Endothelial cell of umbilical vein (primary cell): ENCODE data around the gene BMP8B. TPM values are rescaled to one million over a fixed set of nuclear protein-coding genes. Genes with fewer than 3 reads are reported as not detected.
"Not testable (repeated sequence)": the region's sequence is repeated elsewhere in the genome, so short reads cannot be mapped to it uniquely, and the experiment has no call there.

Experiments
- BruUV-seq: library from RNA; stranded (reverse); fragments of 400-500 nt; replicated peaks from 2 replicates; lab custom pipeline; 2021; lab: Mats Ljungman, UMichigan
- CTCF ChIA-PET: fragments of 300-600, 350-600 bp; sonication (Branson Sonifier 250); formaldehyde crosslinking; loops from one replicate; lab custom pipeline; 2021; ENCODE audit warnings: antibody characterized with exemption, inconsistent platforms; lab: Charles Lee
- POLR2A ChIA-PET: fragments of 300-600, 350-600 bp; sonication (Branson Sonifier 250); formaldehyde crosslinking; loops from one replicate; lab custom pipeline; 2021; ENCODE audit warnings: antibody characterized with exemption, inconsistent platforms; lab: Charles Lee
- DNase-seq: peaks from one replicate; pipeline ENCODE4 v3.0.0-alpha.2; 2011; ENCODE audit warnings: low read depth, low spot score
- FAIRE-seq: peaks from 2 replicates; lab custom pipeline; 2011; peaks lifted over from hg19 to GRCh38; lab: Jason Lieb, UNC
- H2AFZ ChIP-seq: 2 replicates; pipeline ENCODE4 v1.6.0; 2012; ENCODE audit warnings: low read depth, low read length, control low read depth, inconsistent platforms
- H3K27ac ChIP-seq: 2 replicates; pipeline ENCODE4 v1.5.1; 2011; ENCODE audit warnings: low read depth, mild to moderate bottlenecking, control low read depth, low read length, moderate library complexity; ENCODE audit not compliant: insufficient read depth
- H3K27me3 ChIP-seq, 2 experiments: 2 replicates each; pipeline versions ENCODE4 v1.6.0 to v1.6.1; 2011; ENCODE audit warnings: low read length in 2 of 2, mixed read lengths in 1 of 2; ENCODE audit not compliant: control insufficient read depth in 2 of 2, insufficient read depth in 2 of 2
- H3K36me3 ChIP-seq, 2 experiments: 2 replicates in 1 of 2; 3 replicates in 1 of 2; pipeline ENCODE4 v1.5.1; 2011; ENCODE audit warnings: low read length in 2 of 2, mild to moderate bottlenecking in 1 of 2, moderate library complexity in 1 of 2; ENCODE audit not compliant: control insufficient read depth in 2 of 2, insufficient read depth in 2 of 2; ENCODE audit errors: extremely low read depth in 1 of 2
- H3K4me1 ChIP-seq: 3 replicates; pipeline ENCODE4 v1.5.1; 2011; ENCODE audit warnings: mild to moderate bottlenecking, low read length; ENCODE audit not compliant: control insufficient read depth, insufficient read depth; ENCODE audit errors: extremely low read depth
- H3K4me2 ChIP-seq: 2 replicates; pipeline ENCODE4 v1.6.1; 2011; ENCODE audit warnings: low read length, control low read depth, mixed read lengths; ENCODE audit not compliant: insufficient read depth
- H3K4me3 ChIP-seq, 3 experiments: fragments of 200-600 bp in 1 of 3; sonication (generic), shearing (Covaris generic) in 1 of 3; replicated peaks in 1 of 3; 2 replicates each; pipeline ENCODE4 v1.5.1; 2011 to 2016; ENCODE audit warnings: control low read depth in 3 of 3, low read length in 3 of 3, mild to moderate bottlenecking in 2 of 3, inconsistent platforms in 1 of 3, low read depth in 1 of 3, moderate library complexity in 1 of 3; ENCODE audit not compliant: insufficient read depth in 1 of 3
- H3K79me2 ChIP-seq: 2 replicates; pipeline ENCODE4 v1.6.0; 2012; ENCODE audit warnings: low read length, inconsistent platforms; ENCODE audit not compliant: control insufficient read depth, insufficient read depth
- H3K9ac ChIP-seq: replicated peaks from 2 replicates; pipeline ENCODE3; 2011; ENCODE audit warnings: low read length, control low read depth; ENCODE audit not compliant: insufficient read depth; ENCODE audit errors: extremely low read depth
- H3K9me1 ChIP-seq: replicated peaks from 3 replicates; pipeline ENCODE4 v1.6.0; 2011; ENCODE audit warnings: mild to moderate bottlenecking, low read length; ENCODE audit not compliant: control insufficient read depth, insufficient read depth; ENCODE audit errors: extremely low read depth
- H3K9me3 ChIP-seq: replicated peaks from 2 replicates; pipeline ENCODE4 v1.5.1; 2012; ENCODE audit warnings: low read length, inconsistent platforms; ENCODE audit not compliant: control insufficient read depth, insufficient read depth
- H4K20me1 ChIP-seq: replicated peaks from 2 replicates; pipeline ENCODE3; 2011; ENCODE audit warnings: mild to moderate bottlenecking, low read length; ENCODE audit not compliant: control insufficient read depth, insufficient read depth; ENCODE audit errors: extremely low read depth
- CTCF ChIP-seq, 2 donors: IDR thresholded peaks; 1 replicate in 1 of 2; 2 replicates in 1 of 2; pipeline ENCODE4 v1.5.1; 2011; ENCODE audit warnings: low read length in 2 of 2, mild to moderate bottlenecking in 2 of 2, moderate library complexity in 2 of 2, control low read depth in 1 of 2, inconsistent platforms in 1 of 2, low read depth in 1 of 2; ENCODE audit not compliant: insufficient read depth in 1 of 2; ENCODE audit errors: extremely low read depth in 1 of 2
- MAX ChIP-seq: IDR thresholded peaks from 2 replicates; pipeline ENCODE4 v1.6.1; 2011; ENCODE audit not compliant: insufficient read depth, insufficient read length
- dilution Hi-C: fragments of 300-500 bp; cut with MboI; formaldehyde crosslinking; loops from one replicate; pipeline ENCODE4 v1.15.0; 2019; ENCODE audit warnings: low sequenced_read_pairs; ENCODE audit not compliant: extremely low pct_ligation_motif_present
- intact Hi-C: fragments of 100-400 bp; cut with micrococcal nuclease; formaldehyde crosslinking; loops from one replicate; pipeline ENCODE4 v1.10.0; 2022
- polyA plus RNA-seq, 4 experiments: library from polyadenylated mRNA; depleted of rRNA in 3 of 4; stranded (reverse) in 3 of 4; unstranded in 1 of 4; fragments of >200 nt; gene quantifications; 2 replicates each; pipeline versions ENCODE4 v1.2.1 to v1.2.3, GENCODE V29; 2011 to 2012; ENCODE audit warnings: missing spikeins in 1 of 4
- total RNA-seq: library from RNA; stranded (reverse); gene quantifications from 2 replicates; pipeline ENCODE4 v1.2.3, GENCODE V29; 2021

The BMP8B gene
- total and polyA plus RNA-seq, 2 donors (not counting 3 experiments of a cell fraction or from before 2014, with no cell fraction given): 0.07 TPM; not detected in 1

- H3K4me2 ChIP-seq, dilution Hi-C loops, H3K9me1 ChIP-seq, POLR2A ChIA-PET, H3K79me2 ChIP-seq, DNase-seq, H3K27me3 ChIP-seq, H4K20me1 ChIP-seq, H3K9me3 ChIP-seq, H3K9ac ChIP-seq, H3K4me3 ChIP-seq, H2AFZ ChIP-seq, H3K36me3 ChIP-seq, FAIRE-seq, BruUV-seq, H3K27ac ChIP-seq, H3K4me1 ChIP-seq: not testable (repeated sequence)
- CTCF ChIA-PET: interaction anchor here (0.6 to 8.3 kb wide), 7 partner anchors 11 to 216 kb away, joined by 3 to 102 read pairs (median 4); partner anchors contain the start of gene MYCL
- intact Hi-C loops: loop anchor here (5.0 kb wide), 1 partner anchor 100 kb away; no protein-coding TSS in a partner anchor
Observed at GRCh38 chr1:39817091-39817932, 28.6 kb upstream of the BMP8B start.

- Histone ChIP-seq H3K36me3 (no peaks in the 10 kb centered on the region), H3K9me1 (no peaks in the 10 kb centered on the region), H3K4me1 (no peaks in the 10 kb centered on the region), H4K20me1 (no peaks in the 10 kb centered on the region), H3K27ac (no peak overlapping the region), H3K4me3 (no peak overlapping the region), H2AFZ (no peak overlapping the region), H3K79me2 (no peaks in the 10 kb centered on the region), H3K9ac (no peak overlapping the region), H3K27me3 (no peaks in the 10 kb centered on the region), H3K9me3 (no peaks in the 10 kb centered on the region), H3K4me2 (no peak overlapping the region)
- intact Hi-C loops (loop anchor here (1.0 to 5.0 kb wide), 4 partner anchors 86 to 216 kb away; no protein-coding TSS in a partner anchor), dilution Hi-C loops (no loop called here)
- FAIRE-seq (peak; percentile 99), DNase-seq (peak; percentile 78)
- BruUV-seq: no TSS peak
- TF ChIP-seq CTCF (IDR thresholded peaks at IDR 0.05; ENCODE audit: extremely low read depth in 1 of 2, insufficient read depth in 1 of 2, low read depth in 1 of 2, low read length in 2 of 2): peak; percentile 77 to 78
- no peak for TF ChIP-seq MAX
- POLR2A ChIA-PET: interaction anchor here (0.6 kb wide), 1 partner anchor 333 kb away, joined by 3 read pairs; no protein-coding TSS in a partner anchor
- CTCF ChIA-PET: interaction anchor here (0.8 to 8.3 kb wide), 8 partner anchors 82 to 216 kb away, joined by 3 to 102 read pairs (median 6); partner anchors contain the start of gene MYCL
Observed at GRCh38 chr1:39816415-39817090, 27.9 kb upstream of the BMP8B start.
